ENCODE measurements around the gene HOATZ. TPM values are rescaled to one million over a fixed set of nuclear protein-coding genes. Genes with fewer than 3 reads are reported as not detected.

Gene HOATZ
- total RNA-seq, 1 experiment from 2014 or later, result not detected

GRCh38 chr11:111570796-111571195 is 56.2 kb downstream of the HOATZ start:
- Histone ChIP-seq H4K20me1 (ENCODE audit: insufficient read depth) (no peaks in the 10 kb centered on the region), H3K79me2 (ENCODE audit: insufficient read depth, low read length) (no peaks in the 10 kb centered on the region), H3K36me3 (ENCODE audit: control insufficient read depth in 1 of 2, insufficient read depth in 2 of 2, low read length in 2 of 2) (no peaks in the 10 kb centered on the region), H3K4me1 (ENCODE audit: control insufficient read depth in 1 of 2, insufficient read depth in 2 of 2, low read length in 2 of 2) (no peaks in the 10 kb centered on the region), H3K27ac (ENCODE audit: low read depth, low read length) (no peak overlapping the region), H3K9me2 (ENCODE audit: insufficient read depth) (no peaks in the 10 kb centered on the region), H3K9me3 (ENCODE audit: control insufficient read depth in 1 of 2, insufficient read depth in 1 of 2, low read depth in 1 of 2, low read length in 2 of 2) (no peaks in the 10 kb centered on the region), H3K4me2 (ENCODE audit: low read length) (no peak overlapping the region), H3K27me3 (ENCODE audit: insufficient read depth, low read length) (no peaks in the 10 kb centered on the region), H3K4me3 (replicated peaks in 1 of 2; ENCODE audit: low read depth in 1 of 2, low read length in 2 of 2) (no peak overlapping the region), H2AFZ (ENCODE audit: low read depth, low read length, poor library complexity, severe bottlenecking) (no peak overlapping the region), H3K9ac (ENCODE audit: low read length) (no peak overlapping the region)
- ChIA-PET CTCF (no interaction called here), RAD21 (ENCODE audit: low non-redundant PET in 1 of 2, low total read pairs in 2 of 2, uncharacterized antibody in 2 of 2, unreplicated experiment in 2 of 2) (no interaction called here), POLR2A (no interaction called here)
- TF ChIP-seq POLR2AphosphoS5 (IDR thresholded peaks at IDR 0.05; ENCODE audit: low read depth, low read length) (no peak), EGR1 (IDR thresholded peaks at IDR 0.05; ENCODE audit: low read depth) (no peak), SIN3A (IDR thresholded peaks at IDR 0.05; ENCODE audit: low read depth) (no peak), ZNF274 (IDR thresholded peaks at IDR 0.05; ENCODE audit: low read depth, low read length) (no peak), EZH2phosphoT487 (IDR thresholded peaks at IDR 0.05; ENCODE audit: borderline replicate concordance) (no peak), ZFX (IDR thresholded peaks at IDR 0.05) (no peak), TCF7L2 (IDR thresholded peaks at IDR 0.05; ENCODE audit: borderline replicate concordance, extremely low read depth, insufficient read depth, insufficient read length) (no peak), ELF1 (IDR thresholded peaks at IDR 0.05; ENCODE audit: borderline replicate concordance, low read depth) (no peak), CBX3 (IDR thresholded peaks at IDR 0.05; ENCODE audit: low read depth) (no peak), FOSL1 (IDR thresholded peaks at IDR 0.05; ENCODE audit: low read depth) (no peak), EZH2 (IDR thresholded peaks at IDR 0.05) (no peak), YY1 (IDR thresholded peaks at IDR 0.05; ENCODE audit: extremely low read depth, insufficient replicate concordance, low read depth, low read length) (no peak)
- TF ChIP-seq, protein P1, sequence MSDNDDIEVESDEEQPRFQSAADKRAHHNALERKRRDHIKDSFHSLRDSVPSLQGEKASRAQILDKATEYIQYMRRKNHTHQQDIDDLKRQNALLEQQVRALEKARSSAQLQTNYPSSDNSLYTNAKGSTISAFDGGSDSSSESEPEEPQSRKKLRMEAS (IDR thresholded peaks at IDR 0.05), result no peak
- TF ChIP-seq, protein P2, sequence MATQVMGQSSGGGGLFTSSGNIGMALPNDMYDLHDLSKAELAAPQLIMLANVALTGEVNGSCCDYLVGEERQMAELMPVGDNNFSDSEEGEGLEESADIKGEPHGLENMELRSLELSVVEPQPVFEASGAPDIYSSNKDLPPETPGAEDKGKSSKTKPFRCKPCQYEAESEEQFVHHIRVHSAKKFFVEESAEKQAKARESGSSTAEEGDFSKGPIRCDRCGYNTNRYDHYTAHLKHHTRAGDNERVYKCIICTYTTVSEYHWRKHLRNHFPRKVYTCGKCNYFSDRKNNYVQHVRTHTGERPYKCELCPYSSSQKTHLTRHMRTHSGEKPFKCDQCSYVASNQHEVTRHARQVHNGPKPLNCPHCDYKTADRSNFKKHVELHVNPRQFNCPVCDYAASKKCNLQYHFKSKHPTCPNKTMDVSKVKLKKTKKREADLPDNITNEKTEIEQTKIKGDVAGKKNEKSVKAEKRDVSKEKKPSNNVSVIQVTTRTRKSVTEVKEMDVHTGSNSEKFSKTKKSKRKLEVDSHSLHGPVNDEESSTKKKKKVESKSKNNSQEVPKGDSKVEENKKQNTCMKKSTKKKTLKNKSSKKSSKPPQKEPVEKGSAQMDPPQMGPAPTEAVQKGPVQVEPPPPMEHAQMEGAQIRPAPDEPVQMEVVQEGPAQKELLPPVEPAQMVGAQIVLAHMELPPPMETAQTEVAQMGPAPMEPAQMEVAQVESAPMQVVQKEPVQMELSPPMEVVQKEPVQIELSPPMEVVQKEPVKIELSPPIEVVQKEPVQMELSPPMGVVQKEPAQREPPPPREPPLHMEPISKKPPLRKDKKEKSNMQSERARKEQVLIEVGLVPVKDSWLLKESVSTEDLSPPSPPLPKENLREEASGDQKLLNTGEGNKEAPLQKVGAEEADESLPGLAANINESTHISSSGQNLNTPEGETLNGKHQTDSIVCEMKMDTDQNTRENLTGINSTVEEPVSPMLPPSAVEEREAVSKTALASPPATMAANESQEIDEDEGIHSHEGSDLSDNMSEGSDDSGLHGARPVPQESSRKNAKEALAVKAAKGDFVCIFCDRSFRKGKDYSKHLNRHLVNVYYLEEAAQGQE (IDR thresholded peaks at IDR 0.05; ENCODE audit: low read depth), result no peak
- ATAC-seq, result no peak
- intact Hi-C loops (cut with micrococcal nuclease), result no loop called here
- no TSS peak for BruUV-seq (replicated peaks)
- no peak for DNase-seq (ENCODE audit: low read depth, low spot score)
